ENCODE results near the gene C5AR2. TPM values are rescaled to one million over a fixed set of nuclear protein-coding genes. Genes with fewer than 3 reads are reported as not detected.

Gene C5AR2
- total and polyA plus RNA-seq, 2 experiments from 2014 or later: 0.28 TPM; not detected in 1

DNA sequence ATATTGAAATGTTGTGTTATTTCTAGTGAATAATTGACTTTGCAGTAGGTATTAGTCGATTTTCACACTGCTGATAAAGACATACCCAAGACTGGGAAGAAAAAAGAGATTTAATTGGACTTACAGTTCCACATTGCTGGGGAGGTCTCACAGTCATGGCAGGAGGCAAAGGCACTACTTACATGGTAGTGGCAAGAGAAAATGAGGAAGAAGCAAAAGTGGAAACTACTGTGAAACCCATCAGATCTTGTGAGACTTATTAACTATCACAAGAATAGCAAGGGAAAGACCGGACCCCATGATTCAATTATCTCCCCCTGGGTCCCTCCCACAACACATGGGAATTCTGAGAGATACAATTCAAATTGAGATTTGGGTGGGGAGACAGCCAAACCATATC lies 9.9 kb upstream of the C5AR2 start (continued):
- TF ChIP-seq, protein P1, sequence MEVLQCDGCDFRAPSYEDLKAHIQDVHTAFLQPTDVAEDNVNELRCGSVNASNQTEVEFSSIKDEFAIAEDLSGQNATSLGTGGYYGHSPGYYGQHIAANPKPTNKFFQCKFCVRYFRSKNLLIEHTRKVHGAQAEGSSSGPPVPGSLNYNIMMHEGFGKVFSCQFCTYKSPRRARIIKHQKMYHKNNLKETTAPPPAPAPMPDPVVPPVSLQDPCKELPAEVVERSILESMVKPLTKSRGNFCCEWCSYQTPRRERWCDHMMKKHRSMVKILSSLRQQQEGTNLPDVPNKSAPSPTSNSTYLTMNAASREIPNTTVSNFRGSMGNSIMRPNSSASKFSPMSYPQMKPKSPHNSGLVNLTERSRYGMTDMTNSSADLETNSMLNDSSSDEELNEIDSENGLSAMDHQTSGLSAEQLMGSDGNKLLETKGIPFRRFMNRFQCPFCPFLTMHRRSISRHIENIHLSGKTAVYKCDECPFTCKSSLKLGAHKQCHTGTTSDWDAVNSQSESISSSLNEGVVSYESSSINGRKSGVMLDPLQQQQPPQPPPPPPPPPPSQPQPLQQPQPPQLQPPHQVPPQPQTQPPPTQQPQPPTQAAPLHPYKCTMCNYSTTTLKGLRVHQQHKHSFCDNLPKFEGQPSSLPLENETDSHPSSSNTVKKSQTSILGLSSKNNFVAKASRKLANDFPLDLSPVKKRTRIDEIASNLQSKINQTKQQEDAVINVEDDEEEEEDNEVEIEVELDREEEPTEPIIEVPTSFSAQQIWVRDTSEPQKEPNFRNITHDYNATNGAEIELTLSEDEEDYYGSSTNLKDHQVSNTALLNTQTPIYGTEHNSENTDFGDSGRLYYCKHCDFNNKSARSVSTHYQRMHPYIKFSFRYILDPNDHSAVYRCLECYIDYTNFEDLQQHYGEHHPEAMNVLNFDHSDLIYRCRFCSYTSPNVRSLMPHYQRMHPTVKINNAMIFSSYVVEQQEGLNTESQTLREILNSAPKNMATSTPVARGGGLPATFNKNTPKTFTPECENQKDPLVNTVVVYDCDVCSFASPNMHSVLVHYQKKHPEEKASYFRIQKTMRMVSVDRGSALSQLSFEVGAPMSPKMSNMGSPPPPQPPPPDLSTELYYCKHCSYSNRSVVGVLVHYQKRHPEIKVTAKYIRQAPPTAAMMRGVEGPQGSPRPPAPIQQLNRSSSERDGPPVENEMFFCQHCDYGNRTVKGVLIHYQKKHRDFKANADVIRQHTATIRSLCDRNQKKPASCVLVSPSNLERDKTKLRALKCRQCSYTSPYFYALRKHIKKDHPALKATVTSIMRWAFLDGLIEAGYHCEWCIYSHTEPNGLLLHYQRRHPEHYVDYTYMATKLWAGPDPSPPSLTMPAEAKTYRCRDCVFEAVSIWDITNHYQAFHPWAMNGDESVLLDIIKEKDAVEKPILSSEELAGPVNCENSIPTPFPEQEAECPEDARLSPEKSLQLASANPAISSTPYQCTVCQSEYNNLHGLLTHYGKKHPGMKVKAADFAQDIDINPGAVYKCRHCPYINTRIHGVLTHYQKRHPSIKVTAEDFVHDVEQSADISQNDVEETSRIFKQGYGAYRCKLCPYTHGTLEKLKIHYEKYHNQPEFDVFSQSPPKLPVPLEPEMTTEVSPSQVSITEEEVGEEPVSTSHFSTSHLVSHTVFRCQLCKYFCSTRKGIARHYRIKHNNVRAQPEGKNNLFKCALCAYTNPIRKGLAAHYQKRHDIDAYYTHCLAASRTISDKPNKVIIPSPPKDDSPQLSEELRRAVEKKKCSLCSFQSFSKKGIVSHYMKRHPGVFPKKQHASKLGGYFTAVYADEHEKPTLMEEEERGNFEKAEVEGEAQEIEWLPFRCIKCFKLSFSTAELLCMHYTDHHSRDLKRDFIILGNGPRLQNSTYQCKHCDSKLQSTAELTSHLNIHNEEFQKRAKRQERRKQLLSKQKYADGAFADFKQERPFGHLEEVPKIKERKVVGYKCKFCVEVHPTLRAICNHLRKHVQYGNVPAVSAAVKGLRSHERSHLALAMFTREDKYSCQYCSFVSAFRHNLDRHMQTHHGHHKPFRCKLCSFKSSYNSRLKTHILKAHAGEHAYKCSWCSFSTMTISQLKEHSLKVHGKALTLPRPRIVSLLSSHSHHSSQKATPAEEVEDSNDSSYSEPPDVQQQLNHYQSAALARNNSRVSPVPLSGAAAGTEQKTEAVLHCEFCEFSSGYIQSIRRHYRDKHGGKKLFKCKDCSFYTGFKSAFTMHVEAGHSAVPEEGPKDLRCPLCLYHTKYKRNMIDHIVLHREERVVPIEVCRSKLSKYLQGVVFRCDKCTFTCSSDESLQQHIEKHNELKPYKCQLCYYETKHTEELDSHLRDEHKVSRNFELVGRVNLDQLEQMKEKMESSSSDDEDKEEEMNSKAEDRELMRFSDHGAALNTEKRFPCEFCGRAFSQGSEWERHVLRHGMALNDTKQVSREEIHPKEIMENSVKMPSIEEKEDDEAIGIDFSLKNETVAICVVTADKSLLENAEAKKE (CRISPR knock-in tag; IDR thresholded peaks at IDR 0.05): no peak
- TF ChIP-seq JUNB (IDR thresholded peaks at IDR 0.05; ENCODE audit: unreplicated experiment) (no peak), EZH2phosphoT487 (IDR thresholded peaks at IDR 0.05; ENCODE audit: unreplicated experiment) (no peak)

DNA sequence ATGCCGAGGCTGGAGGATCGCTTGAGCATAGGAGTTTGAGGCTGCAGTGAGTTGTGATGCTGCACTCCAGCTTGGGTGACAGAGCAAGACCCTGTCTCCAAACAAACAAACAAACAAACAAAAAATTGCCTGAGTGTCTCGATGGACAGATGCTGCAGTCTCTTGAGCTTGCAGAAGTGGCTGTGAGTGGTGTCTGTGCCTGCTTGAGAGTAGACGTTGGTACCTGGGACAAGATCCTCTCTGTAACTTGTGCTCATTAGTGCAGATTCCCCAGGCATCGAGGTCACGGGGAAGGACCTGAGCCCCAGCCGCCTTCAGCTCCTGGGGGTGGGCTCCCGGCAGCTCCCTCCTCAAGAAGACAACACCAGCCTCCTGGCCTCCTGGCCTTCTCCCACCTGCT lies 8.6 kb upstream of the C5AR2 start:
- Mint-ChIP-seq H3K4me3 (no peak overlapping the region), H3K27ac (no peak overlapping the region), H3K9me3 (no peaks in the 10 kb centered on the region; the same call in 2 of the 3 replicates), H3K27me3 (ENCODE audit: insufficient read depth, low read depth, poor library complexity) (peaks cover 6% of the 10 kb centered on the region), H3K36me3 (ENCODE audit: low read depth) (no peaks in the 10 kb centered on the region; the same call in 2 of the 3 replicates), H3K4me1 (no peaks in the 10 kb centered on the region)
- Histone ChIP-seq H3F3A (replicated peaks; ENCODE audit: low read depth) (no peaks in the 10 kb centered on the region; the same call in 1 of the 2 replicates), H3K4me1 (ENCODE audit: insufficient read depth) (no peaks in the 10 kb centered on the region), H3K4me2 (no peak overlapping the region), H3K79me2 (replicated peaks; ENCODE audit: insufficient read depth) (no peaks in the 10 kb centered on the region), H2AFZ (peak overlapping the region; percentile 59; the same call in 1 of the 2 replicates), H4K20me1 (replicated peaks; ENCODE audit: insufficient read depth) (no peaks in the 10 kb centered on the region), H3K27ac (ENCODE audit: low read depth) (no peak overlapping the region), H3K27me3 (ENCODE audit: insufficient read depth) (no peaks in the 10 kb centered on the region), H3K4me3 (no peak overlapping the region), H3K36me3 (ENCODE audit: insufficient read depth) (no peaks in the 10 kb centered on the region), H3K9me2 (ENCODE audit: insufficient read depth) (no peaks in the 10 kb centered on the region)
- DNase-seq (ENCODE audit: low spot score) (no peak), ATAC-seq (no peak)
- no peak for TF ChIP-seq ZNF114 (CRISPR knock-in tag; IDR thresholded peaks at IDR 0.05)
- TF ChIP-seq NANOG (IDR thresholded peaks at IDR 0.05; ENCODE audit: borderline replicate concordance): no peak
- TF ChIP-seq, protein P1 (CRISPR knock-in tag; IDR thresholded peaks at IDR 0.05): no peak
- TF ChIP-seq, protein P2, sequence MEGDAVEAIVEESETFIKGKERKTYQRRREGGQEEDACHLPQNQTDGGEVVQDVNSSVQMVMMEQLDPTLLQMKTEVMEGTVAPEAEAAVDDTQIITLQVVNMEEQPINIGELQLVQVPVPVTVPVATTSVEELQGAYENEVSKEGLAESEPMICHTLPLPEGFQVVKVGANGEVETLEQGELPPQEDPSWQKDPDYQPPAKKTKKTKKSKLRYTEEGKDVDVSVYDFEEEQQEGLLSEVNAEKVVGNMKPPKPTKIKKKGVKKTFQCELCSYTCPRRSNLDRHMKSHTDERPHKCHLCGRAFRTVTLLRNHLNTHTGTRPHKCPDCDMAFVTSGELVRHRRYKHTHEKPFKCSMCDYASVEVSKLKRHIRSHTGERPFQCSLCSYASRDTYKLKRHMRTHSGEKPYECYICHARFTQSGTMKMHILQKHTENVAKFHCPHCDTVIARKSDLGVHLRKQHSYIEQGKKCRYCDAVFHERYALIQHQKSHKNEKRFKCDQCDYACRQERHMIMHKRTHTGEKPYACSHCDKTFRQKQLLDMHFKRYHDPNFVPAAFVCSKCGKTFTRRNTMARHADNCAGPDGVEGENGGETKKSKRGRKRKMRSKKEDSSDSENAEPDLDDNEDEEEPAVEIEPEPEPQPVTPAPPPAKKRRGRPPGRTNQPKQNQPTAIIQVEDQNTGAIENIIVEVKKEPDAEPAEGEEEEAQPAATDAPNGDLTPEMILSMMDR (conservative IDR thresholded peaks at IDR 0.05; ENCODE audit: low read depth in 2 of 2): no peak
- TF ChIP-seq, protein P3, sequence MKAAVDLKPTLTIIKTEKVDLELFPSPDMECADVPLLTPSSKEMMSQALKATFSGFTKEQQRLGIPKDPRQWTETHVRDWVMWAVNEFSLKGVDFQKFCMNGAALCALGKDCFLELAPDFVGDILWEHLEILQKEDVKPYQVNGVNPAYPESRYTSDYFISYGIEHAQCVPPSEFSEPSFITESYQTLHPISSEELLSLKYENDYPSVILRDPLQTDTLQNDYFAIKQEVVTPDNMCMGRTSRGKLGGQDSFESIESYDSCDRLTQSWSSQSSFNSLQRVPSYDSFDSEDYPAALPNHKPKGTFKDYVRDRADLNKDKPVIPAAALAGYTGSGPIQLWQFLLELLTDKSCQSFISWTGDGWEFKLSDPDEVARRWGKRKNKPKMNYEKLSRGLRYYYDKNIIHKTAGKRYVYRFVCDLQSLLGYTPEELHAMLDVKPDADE (IDR thresholded peaks at IDR 0.05): no peak

All from GM23338 (cell line).